Measurements from ENCODE around the gene NOL7. TPM values are rescaled to one million over a fixed set of nuclear protein-coding genes. Genes with fewer than 3 reads are reported as not detected.

NOL7 gene
- polyA plus RNA-seq = 67.2 TPM
- long read RNA-seq, donor 1, transcript NOL7-202 (8 exons, 1,184 nt) = major isoform, 22 of 29 reads
- long read RNA-seq, donor 1, partial matches to known transcripts = 5 of 29 reads
- long read RNA-seq, donor 1, other reads (novel, unspliced or antisense) = 0 of 29 reads
- long read RNA-seq, donor 2, transcript NOL7-201 (4 exons, 646 nt) = minor isoform, 9 of 77 reads
- long read RNA-seq, donor 2, transcript NOL7-202 (8 exons, 1,184 nt) = major isoform, 50 of 77 reads
- long read RNA-seq, donor 2, partial matches to known transcripts = 9 of 77 reads
- long read RNA-seq, donor 2, other reads (novel, unspliced or antisense) = 6 of 77 reads
- long read RNA-seq, donor 3, transcript NOL7-202 (8 exons, 1,184 nt) = major isoform, 62 of 141 reads
- long read RNA-seq, donor 3, partial matches to known transcripts = 66 of 141 reads
- long read RNA-seq, donor 3, other reads (novel, unspliced or antisense) = 9 of 141 reads
- long read RNA-seq, donor 4, transcript NOL7-202 (8 exons, 1,184 nt) = major isoform, 7 of 7 reads
- long read RNA-seq, donor 4, partial matches to known transcripts = 0 of 7 reads
- long read RNA-seq, donor 4, other reads (novel, unspliced or antisense) = 0 of 7 reads
- long read RNA-seq, donor 5, transcript NOL7-202 (8 exons, 1,184 nt) = major isoform, 36 of 48 reads
- long read RNA-seq, donor 5, partial matches to known transcripts = 5 of 48 reads
- long read RNA-seq, donor 5, other reads (novel, unspliced or antisense) = 6 of 48 reads
- long read RNA-seq, donor 6, transcript NOL7-202 (8 exons, 1,184 nt) = major isoform, 41 of 49 reads
- long read RNA-seq, donor 6, partial matches to known transcripts = 7 of 49 reads
- long read RNA-seq, donor 6, other reads (novel, unspliced or antisense) = 0 of 49 reads
- long read RNA-seq, donor 7, transcript NOL7-202 (8 exons, 1,184 nt) = major isoform, 19 of 30 reads
- long read RNA-seq, donor 7, partial matches to known transcripts = 9 of 30 reads
- long read RNA-seq, donor 7, other reads (novel, unspliced or antisense) = 0 of 30 reads
- long read RNA-seq, donor 8, transcript NOL7-202 (8 exons, 1,184 nt) = major isoform, 49 of 74 reads
- long read RNA-seq, donor 8, partial matches to known transcripts = 18 of 74 reads
- long read RNA-seq, donor 8, other reads (novel, unspliced or antisense) = 5 of 74 reads
- long read RNA-seq, donor 9, transcript NOL7-202 (8 exons, 1,184 nt) = major isoform, 39 of 87 reads
- long read RNA-seq, donor 9, transcript NOL7-201 (4 exons, 646 nt) = minor isoform, 7 of 87 reads
- long read RNA-seq, donor 9, partial matches to known transcripts = 41 of 87 reads
- long read RNA-seq, donor 9, other reads (novel, unspliced or antisense) = 0 of 87 reads
- long read RNA-seq, donor 10, transcript NOL7-202 (8 exons, 1,184 nt) = major isoform, 50 of 79 reads
- long read RNA-seq, donor 10, transcript NOL7-203 (9 exons, 920 nt) = minor isoform, 5 of 79 reads
- long read RNA-seq, donor 10, partial matches to known transcripts = 21 of 79 reads
- long read RNA-seq, donor 10, other reads (novel, unspliced or antisense) = 0 of 79 reads
- long read RNA-seq, donor 11, transcript NOL7-202 (8 exons, 1,184 nt) = major isoform, 27 of 93 reads
- long read RNA-seq, donor 11, partial matches to known transcripts = 57 of 93 reads
- long read RNA-seq, donor 11, other reads (novel, unspliced or antisense) = 8 of 93 reads

DNA sequence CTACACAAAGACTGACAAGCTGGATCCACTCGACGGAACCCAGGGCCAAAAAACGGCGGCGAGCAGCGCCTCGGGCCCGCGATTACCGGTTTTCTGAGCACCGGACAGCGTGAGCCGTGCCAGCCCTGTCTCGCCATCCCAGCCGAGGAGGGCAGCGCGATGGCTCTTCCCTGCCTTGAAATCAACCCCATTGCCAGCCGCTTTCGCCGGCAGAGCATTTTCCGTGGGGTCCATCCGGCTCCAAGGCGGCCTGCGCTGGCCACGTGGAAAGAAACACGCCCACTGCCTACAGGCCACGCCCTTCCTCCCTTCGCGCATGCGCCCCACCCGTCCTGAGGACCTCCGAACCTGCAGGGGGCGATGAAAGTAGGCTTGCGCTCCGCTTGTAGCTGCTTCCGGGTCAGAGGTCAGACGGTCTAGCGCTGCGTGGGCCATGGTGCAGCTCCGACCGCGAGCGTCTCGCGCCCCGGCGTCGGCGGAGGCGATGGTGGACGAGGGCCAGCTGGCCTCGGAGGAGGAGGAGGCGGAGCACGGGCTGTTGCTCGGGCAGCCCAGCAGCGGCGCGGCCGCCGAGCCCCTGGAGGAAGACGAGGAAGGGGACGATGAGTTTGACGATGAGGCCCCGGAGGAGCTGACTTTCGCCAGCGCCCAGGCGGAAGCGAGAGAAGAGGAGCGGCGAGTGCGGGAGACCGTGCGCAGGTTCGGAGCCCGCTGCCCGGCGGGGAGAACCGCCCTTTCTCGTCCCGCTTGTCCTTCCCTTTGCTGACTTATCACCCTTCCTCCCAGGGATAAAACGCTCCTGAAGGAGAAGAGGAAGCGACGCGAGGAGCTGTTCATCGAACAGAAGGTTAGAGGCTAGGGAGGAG is at the start of gene NOL7:
Gene NOL7 (plus strand): TSS at position 410 of the 866 bp plus-strand sequence. CDS start 24 bp downstream, at position 434.
- H3K27me3 ChIP-seq (ENCODE audit: control insufficient read depth, insufficient read depth, low read length) = no peaks in the 10 kb centered on the region
- peaks cover 27% of the 10 kb centered on the region for H3K36me3 ChIP-seq (ENCODE audit: control insufficient read depth, insufficient read depth, low read length)
- H3K27ac ChIP-seq (ENCODE audit: low read length) = peak within 1 kb of the TSS; percentile 89
- peak within 1 kb of the TSS; percentile 83 for H3K4me3 ChIP-seq (ENCODE audit: low read length)
- peaks cover 11% of the 10 kb centered on the region for H3K4me1 ChIP-seq (ENCODE audit: control insufficient read depth, insufficient read depth, low read length)
- peak; percentile 97 for DNase-seq
- peaks cover 5% of the 10 kb centered on the region for H3K9me3 ChIP-seq (ENCODE audit: control insufficient read depth, low read depth, low read length)
- no CpG with 5 or more reads among the region's 85 CpGs for WGBS (ENCODE audit: insufficient coverage, low lambda C conversion rate)

DNA sequence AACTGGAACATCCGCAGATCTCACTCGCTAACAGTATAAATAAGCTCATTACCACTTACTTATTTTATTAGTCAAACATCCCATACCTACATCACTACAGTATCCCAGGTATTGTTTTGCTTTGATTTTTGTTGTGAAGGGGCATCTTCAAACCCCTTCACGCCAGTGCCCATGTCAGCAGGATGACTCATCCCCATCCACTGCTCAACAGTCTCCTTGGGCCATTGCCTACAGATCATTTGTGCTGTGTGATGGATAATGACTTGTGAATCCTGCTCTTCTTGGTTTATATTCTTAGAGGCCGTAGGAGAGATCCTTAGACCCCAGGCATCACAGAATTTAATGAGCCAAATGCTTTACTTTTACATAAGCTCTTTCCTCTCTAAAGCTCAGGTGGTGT is 49.2 kb upstream of the NOL7 start:
- Histone ChIP-seq H3K27ac (ENCODE audit: low read length) (no peak overlapping the region), H3K36me3 (ENCODE audit: control insufficient read depth, insufficient read depth, low read length) (no peaks in the 10 kb centered on the region), H3K4me3 (ENCODE audit: low read length) (no peak overlapping the region), H3K9me3 (ENCODE audit: control insufficient read depth, low read depth, low read length) (no peaks in the 10 kb centered on the region), H3K27me3 (ENCODE audit: control insufficient read depth, insufficient read depth, low read length) (peaks cover 16% of the 10 kb centered on the region), H3K4me1 (ENCODE audit: control insufficient read depth, insufficient read depth, low read length) (no peaks in the 10 kb centered on the region)
- no peak for DNase-seq
- 83% methylated on average over 1 of the region's 4 CpGs for WGBS (ENCODE audit: insufficient coverage, low lambda C conversion rate)

DNA sequence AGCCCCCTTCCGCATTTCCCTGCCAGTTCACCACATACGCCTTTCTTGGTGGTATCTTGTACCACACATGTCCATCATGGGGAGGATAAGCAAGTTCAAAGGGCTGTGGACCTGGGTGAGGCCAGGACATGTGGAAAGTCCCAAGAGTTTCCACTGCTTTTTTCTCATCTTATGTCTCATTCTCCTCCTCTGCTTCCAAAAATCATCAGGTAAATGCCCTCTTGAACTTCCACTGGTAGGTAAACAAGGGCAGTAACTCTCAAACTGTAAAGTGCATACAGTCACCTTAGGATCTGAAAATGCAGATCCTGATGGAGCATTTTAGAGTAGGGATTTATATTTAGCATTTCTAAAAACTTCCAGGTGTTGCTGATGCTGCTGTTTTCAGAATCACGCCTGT is 48.6 kb upstream of the NOL7 start:
- Histone ChIP-seq H3K27ac (ENCODE audit: low read length) (no peak overlapping the region), H3K9me3 (ENCODE audit: control insufficient read depth, low read depth, low read length) (no peaks in the 10 kb centered on the region), H3K36me3 (ENCODE audit: control insufficient read depth, insufficient read depth, low read length) (no peaks in the 10 kb centered on the region), H3K27me3 (ENCODE audit: control insufficient read depth, insufficient read depth, low read length) (peaks cover 16% of the 10 kb centered on the region), H3K4me3 (ENCODE audit: low read length) (no peak overlapping the region), H3K4me1 (ENCODE audit: control insufficient read depth, insufficient read depth, low read length) (no peaks in the 10 kb centered on the region)
- 100% methylated on average over 1 of the region's 3 CpGs for WGBS (ENCODE audit: insufficient coverage, low lambda C conversion rate)
- no peak for DNase-seq

DNA sequence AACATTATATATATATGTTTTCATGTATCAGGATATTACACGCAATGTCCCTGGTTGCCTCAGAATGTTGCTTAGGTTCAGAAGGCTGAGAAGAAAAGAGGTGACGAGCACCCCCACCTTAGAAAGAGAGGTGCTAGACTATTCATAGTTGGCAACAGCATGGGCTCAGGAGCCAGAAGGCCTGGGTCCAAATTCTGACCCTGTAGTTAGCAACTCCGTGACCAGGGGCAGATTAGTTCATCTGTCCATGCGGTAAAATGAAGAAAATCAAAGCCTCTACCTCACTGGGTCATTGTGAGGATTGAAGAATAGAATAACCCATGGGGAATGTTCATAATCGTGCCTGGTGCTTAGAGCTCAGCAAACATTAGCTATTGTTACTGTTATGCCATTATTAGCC is 46.2 kb upstream of the NOL7 start:
- Histone ChIP-seq H3K4me3 (ENCODE audit: low read length) (no peak overlapping the region), H3K27ac (ENCODE audit: low read length) (no peak overlapping the region), H3K4me1 (ENCODE audit: control insufficient read depth, insufficient read depth, low read length) (peaks cover 7% of the 10 kb centered on the region), H3K27me3 (ENCODE audit: control insufficient read depth, insufficient read depth, low read length) (peaks cover 16% of the 10 kb centered on the region), H3K36me3 (ENCODE audit: control insufficient read depth, insufficient read depth, low read length) (no peaks in the 10 kb centered on the region), H3K9me3 (ENCODE audit: control insufficient read depth, low read depth, low read length) (no peaks in the 10 kb centered on the region)
- WGBS (ENCODE audit: insufficient coverage, low lambda C conversion rate) = no CpG with 5 or more reads among the region's 5 CpGs
- no peak for DNase-seq

DNA sequence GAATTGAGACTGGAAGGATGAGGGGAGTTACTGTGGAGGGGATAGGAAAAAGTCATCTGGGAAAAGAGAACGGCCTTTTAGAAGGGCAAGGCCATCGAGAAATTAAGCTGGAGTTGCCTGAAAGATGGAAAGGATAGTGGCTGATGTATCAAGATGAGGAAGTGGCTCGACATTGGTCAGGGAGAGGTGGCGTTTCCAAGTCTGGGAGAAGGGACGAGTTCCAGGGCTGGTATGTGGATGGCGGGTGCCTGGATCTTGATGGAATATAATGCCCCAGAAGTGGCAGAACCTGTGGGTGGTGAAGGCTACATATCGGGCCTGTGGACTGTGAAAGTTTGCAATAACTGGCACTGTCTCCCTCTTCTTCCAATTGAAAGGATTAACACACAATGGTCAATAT is 42.9 kb upstream of the NOL7 start:
- Histone ChIP-seq H3K27me3 (ENCODE audit: control insufficient read depth, insufficient read depth, low read length) (peaks cover 13% of the 10 kb centered on the region), H3K36me3 (ENCODE audit: control insufficient read depth, insufficient read depth, low read length) (no peaks in the 10 kb centered on the region), H3K9me3 (ENCODE audit: control insufficient read depth, low read depth, low read length) (no peaks in the 10 kb centered on the region), H3K4me3 (ENCODE audit: low read length) (no peak overlapping the region), H3K27ac (ENCODE audit: low read length) (no peak overlapping the region), H3K4me1 (ENCODE audit: control insufficient read depth, insufficient read depth, low read length) (peaks cover 10% of the 10 kb centered on the region)
- no CpG with 5 or more reads among the region's 7 CpGs for WGBS (ENCODE audit: insufficient coverage, low lambda C conversion rate)
- DNase-seq = no peak

DNA sequence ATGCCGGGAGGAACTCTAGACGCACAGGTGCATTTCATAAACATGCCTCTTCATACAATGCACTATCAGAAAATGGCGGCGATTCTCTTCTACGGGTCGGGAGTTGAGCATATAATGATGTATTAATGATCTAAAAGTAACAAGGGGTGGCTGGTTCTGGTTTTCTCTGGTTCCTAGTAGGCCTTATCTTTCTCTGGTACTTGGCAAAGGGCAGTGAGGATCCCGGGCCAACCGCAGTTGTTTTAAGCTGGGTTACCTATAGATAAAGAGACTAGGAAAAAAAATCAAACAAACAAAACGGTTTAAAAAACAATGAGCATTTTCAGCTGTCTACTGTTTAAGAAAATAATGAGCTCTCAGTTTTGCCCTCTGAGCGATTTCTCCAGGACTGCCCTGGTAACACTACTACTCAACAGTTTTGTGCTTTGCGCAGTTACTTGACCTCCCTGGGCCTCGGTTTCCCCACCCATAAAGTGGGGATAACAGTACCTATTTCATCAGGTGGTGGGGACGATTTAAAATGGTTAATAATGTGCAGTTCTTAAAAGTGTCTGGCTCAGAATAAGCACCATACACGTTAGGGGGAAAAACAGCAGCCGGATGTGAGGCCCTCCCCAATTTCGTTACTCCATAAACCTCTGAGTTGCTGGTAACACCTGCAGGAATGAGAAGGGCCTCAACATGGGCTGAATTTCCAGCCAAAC is 42.0 kb upstream of the NOL7 start:
- Histone ChIP-seq H3K4me1 (ENCODE audit: control insufficient read depth, insufficient read depth, low read length) (peaks cover 10% of the 10 kb centered on the region), H3K9me3 (ENCODE audit: control insufficient read depth, low read depth, low read length) (no peaks in the 10 kb centered on the region), H3K36me3 (ENCODE audit: control insufficient read depth, insufficient read depth, low read length) (no peaks in the 10 kb centered on the region), H3K4me3 (ENCODE audit: low read length) (peak overlapping the region; percentile 99), H3K27ac (ENCODE audit: low read length) (no peak overlapping the region), H3K27me3 (ENCODE audit: control insufficient read depth, insufficient read depth, low read length) (peaks cover 13% of the 10 kb centered on the region)
- DNase-seq = no peak
- WGBS (ENCODE audit: insufficient coverage, low lambda C conversion rate) = 100% methylated on average over 5 of the region's 16 CpGs

DNA sequence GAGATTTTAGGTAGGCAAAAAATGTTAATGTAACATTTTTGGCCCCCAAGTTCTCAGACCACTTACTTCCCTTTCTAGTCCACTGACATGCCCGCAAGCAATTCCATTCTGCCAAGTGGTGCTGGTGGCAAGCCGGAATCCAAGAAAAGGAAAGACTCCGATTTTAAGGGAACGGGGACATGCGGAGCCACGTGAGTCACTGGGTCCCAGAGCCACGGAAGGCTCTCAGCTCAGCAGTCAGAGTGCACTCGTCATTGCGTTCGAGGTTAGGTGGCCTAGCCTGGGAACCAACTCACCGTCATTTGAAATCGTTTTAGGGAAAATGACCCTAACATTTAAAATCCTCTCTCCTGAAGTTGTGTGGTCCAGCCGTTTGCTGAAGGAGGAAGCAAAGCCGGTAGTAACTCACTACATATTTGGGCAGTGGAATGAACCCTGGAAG is 41.4 kb upstream of the NOL7 start:
- peak overlapping the region; percentile 99 for H3K4me3 ChIP-seq (ENCODE audit: low read length)
- H3K9me3 ChIP-seq (ENCODE audit: control insufficient read depth, low read depth, low read length) = no peaks in the 10 kb centered on the region
- DNase-seq = peak; percentile 28 to 62
- H3K4me1 ChIP-seq (ENCODE audit: control insufficient read depth, insufficient read depth, low read length) = peaks cover 10% of the 10 kb centered on the region
- peaks cover 8% of the 10 kb centered on the region for H3K27me3 ChIP-seq (ENCODE audit: control insufficient read depth, insufficient read depth, low read length)
- H3K36me3 ChIP-seq (ENCODE audit: control insufficient read depth, insufficient read depth, low read length) = no peaks in the 10 kb centered on the region
- WGBS (ENCODE audit: insufficient coverage, low lambda C conversion rate) = no CpG with 5 or more reads among the region's 14 CpGs
- H3K27ac ChIP-seq (ENCODE audit: low read length) = peak overlapping the region; percentile 100

DNA sequence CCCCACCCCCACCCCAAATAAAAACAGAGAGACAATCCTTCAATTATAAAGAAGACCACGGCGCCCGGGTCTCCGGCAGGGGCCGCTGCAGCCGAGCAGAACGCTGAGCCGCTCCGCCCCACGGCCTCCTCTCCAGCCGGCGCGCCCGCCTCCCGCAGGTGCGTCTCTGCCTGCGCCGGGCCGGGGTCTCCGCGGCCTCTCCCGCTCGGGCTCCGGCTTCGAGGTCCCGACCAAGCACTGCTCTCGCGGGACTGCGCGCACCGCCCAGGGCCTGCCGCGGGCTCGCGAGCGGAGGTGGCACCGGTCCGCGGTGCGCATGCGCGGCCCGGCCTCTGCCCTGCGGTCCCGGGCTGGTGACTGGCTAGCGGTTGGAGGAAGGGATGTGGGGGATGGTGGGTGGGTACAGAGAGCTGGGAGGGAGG is 41.0 kb upstream of the NOL7 start:
- WGBS (ENCODE audit: insufficient coverage, low lambda C conversion rate) = no CpG with 5 or more reads among the region's 46 CpGs
- H3K27me3 ChIP-seq (ENCODE audit: control insufficient read depth, insufficient read depth, low read length) = peaks cover 5% of the 10 kb centered on the region
- H3K9me3 ChIP-seq (ENCODE audit: control insufficient read depth, low read depth, low read length) = no peaks in the 10 kb centered on the region
- H3K4me1 ChIP-seq (ENCODE audit: control insufficient read depth, insufficient read depth, low read length) = peaks cover 10% of the 10 kb centered on the region
- DNase-seq = peak; percentile 97 to 98
- H3K4me3 ChIP-seq (ENCODE audit: low read length) = peak overlapping the region; percentile 99
- no peaks in the 10 kb centered on the region for H3K36me3 ChIP-seq (ENCODE audit: control insufficient read depth, insufficient read depth, low read length)
- H3K27ac ChIP-seq (ENCODE audit: low read length) = peak overlapping the region; percentile 100

Measured in large intestine (tissue), 12 donors.